SK-N-MC (cell line): Measurements from ENCODE around the gene RCOR1.

Experiments
- EZH2 ChIP-seq: fragments of 200-600 bp; sonication (generic); IDR thresholded peaks from one replicate; pipeline ENCODE4 v1.6.1; 2017; ENCODE audit warnings: antibody characterized with exemption
- FOXP2 ChIP-seq: optimal IDR thresholded peaks from 2 replicates; pipeline ENCODE3; 2011; ENCODE audit warnings: mild to moderate bottlenecking, moderate library complexity; ENCODE audit not compliant: insufficient read depth; ENCODE audit errors: extremely low read length, control extremely low read depth
- POLR2AphosphoS5 ChIP-seq: IDR thresholded peaks from 2 replicates; pipeline ENCODE4 v1.6.1; 2012; ENCODE audit warnings: mild to moderate bottlenecking, low read depth, low read length, borderline replicate concordance

- TF ChIP-seq POLR2AphosphoS5 (no peak), EZH2 (no peak), FOXP2 (no peak)
These were observed 34.8 kb upstream of the RCOR1 start for GRCh38 chr14:102557434-102558226.
